Suppressor macrophage treated with lipopolysaccharide for 4 hours (primary cell): ENCODE measurements around the gene HPCAL4.
A peak's percentile ranks its signal among the peaks of the same experiment; 100 is the strongest.

Source experiments
- DNase-seq: peaks from one replicate; pipeline ENCODE4 v3.0.0-alpha.2; 2020

Gene HPCAL4

GRCh38 chr1:39691383-39692151 is at the start of gene HPCAL4:
Gene HPCAL4 (minus strand): TSS chr1:39691433. CDS start chr1:39684603, 6,830 bp downstream.
- peak; percentile 71 for DNase-seq

- peak; percentile 97 for DNase-seq
These were observed 47.6 kb upstream of the HPCAL4 start, which contains the start of gene PPIE for GRCh38 chr1:39738622-39739366. Gene PPIE (plus strand): TSS chr1:39738882. CDS start chr1:39738901, 19 bp downstream.

DNA sequence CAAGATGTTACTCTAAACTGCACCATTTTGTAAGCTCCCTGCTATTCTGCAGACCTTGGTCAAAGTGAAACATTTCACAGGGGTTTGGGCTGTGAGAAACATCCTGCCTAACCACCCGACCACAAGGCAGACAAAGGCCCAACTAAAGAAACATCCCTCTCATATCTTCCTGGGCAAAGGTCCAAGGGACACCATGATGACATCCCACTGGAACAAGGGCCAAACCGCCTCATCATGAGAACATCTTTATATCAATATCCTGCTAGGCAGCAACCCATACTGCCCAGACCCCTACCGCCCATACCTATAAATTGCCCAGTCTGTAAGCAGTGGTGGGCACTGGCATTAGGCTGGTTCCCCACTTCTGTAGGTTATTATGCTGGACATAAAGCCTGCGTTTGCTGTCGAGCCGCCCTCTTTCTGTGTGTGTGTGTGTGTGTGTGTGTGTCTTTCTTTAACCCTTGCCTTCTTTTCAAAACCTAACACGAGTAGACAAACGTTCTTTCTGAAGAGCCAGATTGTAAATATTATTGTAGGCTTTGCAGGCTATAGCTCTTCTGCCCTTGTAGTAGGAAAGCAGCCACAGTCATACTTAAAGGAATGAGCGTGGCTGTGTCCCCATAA is 46.4 kb upstream of the HPCAL4 start:
- DNase-seq: no peak

GRCh38 chr1:39735731-39736130 is 44.5 kb upstream of the HPCAL4 start:
- DNase-seq: no peak

- DNase-seq: no peak
These were observed 41.9 kb upstream of the HPCAL4 start for GRCh38 chr1:39733161-39733560.

GRCh38 chr1:39732730-39733129 is 41.5 kb upstream of the HPCAL4 start:
- DNase-seq: no peak

DNA sequence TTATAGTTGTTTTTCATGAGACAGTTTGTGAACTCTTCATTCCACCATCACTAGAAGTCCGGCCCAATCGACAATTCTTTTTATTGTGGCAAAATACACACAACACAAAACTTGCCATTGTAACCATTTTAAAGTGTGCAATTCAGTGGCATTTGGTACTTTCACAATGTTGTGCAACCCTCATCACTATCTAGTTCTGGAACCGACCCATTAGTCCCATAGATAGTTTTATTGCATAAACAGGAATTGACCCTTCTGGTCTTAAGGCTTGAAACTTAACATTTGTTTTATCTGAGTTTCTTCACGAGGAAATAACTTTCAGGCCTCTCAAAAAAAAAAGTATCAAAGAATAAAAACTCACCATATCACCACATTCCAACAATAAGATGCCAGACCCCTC is 38.6 kb upstream of the HPCAL4 start:
- DNase-seq: no peak

DNA sequence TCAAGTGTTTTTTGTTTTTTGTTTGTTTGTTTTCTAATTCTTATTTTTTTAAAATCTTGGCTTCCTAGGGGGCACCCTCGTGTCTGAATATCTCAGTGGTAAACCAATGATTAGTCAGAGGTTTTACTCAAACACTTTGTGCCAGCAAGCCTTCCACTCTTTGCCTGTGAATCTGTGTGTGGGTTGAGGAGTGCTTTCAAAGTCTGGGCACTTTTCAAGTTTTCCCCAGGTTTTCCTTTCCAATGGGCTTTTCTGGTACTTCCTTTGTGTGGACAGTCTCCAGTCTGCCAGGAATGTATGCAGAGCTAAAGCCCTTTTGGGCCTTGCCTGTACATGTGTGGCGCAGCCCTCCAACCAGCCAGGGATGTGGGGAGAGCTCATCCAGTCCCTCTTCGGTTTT is 37.8 kb upstream of the HPCAL4 start:
- no peak for DNase-seq

- no peak for DNase-seq
These were observed 36.7 kb upstream of the HPCAL4 start for GRCh38 chr1:39727932-39728317.

DNA sequence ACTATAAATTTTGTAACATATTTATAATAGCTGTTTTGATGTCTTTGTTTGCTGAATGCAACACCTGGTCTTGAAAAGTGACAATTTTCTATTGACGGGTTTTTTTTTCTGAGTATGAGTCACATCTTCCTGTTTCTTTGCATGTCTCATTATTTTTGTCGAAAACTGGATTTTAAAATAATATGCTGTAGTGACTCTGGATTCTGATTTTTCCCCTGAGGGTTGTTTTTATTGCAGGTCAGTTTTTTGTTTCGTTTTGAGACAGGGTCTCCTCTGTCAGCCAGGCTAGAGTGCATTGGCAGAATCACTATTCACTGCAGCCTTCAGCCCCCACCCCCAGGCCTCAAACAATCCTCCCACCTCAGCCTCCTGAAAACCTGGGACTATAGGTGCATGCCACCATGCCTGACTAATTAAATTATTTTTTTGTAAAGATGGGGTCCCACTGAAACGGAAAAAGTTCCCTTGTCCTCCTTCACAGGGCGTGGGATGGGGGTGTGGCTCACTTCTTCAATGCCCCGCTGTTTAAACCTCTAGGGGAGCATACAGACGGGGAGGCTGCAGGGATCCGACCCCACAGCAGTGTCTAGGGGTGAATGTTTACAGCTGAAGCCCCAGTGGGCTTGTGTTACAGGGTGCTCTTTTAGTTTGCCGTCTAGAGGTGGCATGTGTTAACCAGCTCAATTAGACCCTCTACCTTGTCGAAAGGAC is 36.1 kb upstream of the HPCAL4 start:
- DNase-seq: no peak

- DNase-seq: no peak
These were observed 35.4 kb upstream of the HPCAL4 start for GRCh38 chr1:39726600-39726999.

- DNase-seq: no peak
These were observed 31.3 kb upstream of the HPCAL4 start for GRCh38 chr1:39722495-39722894.

GRCh38 chr1:39721664-39722063 is 30.4 kb upstream of the HPCAL4 start:
- DNase-seq: no peak

DNA sequence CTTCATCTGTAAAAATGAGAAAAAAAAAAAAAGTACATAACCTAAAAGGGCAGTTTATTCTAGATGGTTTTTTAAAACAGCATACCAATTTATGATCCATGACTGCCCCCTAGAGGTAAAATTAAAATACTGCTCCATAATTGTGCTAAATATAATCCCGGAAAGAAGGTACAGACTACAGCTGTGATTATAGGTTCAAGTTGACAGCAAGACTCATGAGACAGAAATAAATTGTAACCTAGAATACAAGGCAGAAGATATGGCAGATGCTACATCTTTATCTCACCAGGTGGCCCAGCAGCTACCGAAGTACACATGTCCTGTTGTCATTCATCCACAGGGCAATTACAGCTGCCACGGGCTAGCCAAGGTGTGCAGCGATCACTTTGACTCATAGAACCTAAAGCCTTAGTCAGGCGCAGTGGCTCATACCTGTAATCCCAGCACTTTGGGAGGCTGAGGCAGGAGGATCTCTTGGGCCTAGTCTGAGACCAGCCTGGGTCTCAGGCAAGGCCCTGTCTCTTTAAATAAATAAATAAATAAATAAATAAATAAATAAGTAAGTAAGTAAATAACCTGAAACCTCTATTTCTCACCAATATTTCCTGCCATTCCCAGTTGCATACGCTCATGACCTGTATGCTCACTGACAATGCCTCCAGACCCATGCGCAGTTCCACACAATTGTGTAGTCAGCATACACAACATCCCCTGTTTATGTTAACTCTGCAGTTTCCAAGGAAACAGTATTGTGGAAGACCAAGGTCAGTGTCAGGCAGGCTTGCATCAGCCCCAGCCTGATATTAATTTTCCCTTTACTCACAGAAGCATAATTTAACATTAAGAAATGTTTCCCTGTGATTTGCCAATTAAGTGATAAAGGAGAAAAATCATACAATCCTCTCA is 29.1 kb upstream of the HPCAL4 start:
- DNase-seq: peak; percentile 81

DNA sequence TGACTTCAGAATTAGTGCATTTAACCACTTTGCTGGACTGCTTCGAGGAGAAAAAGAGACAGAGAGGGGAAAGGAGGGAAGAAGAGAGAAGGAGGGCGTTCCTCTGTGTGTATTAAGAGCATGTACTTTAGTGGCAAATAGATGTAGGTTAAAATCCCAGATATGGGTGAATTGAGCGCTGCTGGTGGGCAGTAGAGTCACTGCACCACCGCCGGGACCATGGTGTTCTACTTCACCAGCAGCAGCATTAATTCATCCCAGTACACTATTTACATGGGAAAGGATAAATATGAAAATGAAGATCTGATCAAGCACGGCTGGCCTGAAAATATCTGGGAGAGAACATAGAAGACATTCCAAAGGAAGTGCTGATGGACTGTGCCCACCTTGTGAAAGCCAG is 26.6 kb upstream of the HPCAL4 start:
- no peak for DNase-seq

DNA sequence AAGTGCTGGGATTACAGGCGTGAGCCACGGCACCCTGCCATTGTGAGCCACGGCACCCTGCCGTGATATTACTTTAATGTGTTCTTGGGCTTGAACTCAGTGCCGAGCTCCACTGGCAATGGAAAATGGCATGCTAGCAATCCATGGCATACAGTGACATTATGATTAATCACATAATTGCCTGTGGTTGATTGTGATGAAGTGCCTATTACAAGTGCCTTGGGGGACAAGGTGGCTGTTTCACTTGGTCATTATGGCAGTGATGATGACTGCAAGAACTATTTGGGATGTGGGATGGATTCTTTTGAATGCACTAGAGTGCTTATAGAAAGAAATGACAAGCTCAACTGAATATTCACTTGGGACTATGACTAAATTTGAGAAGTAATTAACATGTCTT is 22.3 kb upstream of the HPCAL4 start:
- no peak for DNase-seq

- no peak for DNase-seq
These were observed 20.7 kb upstream of the HPCAL4 start for GRCh38 chr1:39711966-39712340.

DNA sequence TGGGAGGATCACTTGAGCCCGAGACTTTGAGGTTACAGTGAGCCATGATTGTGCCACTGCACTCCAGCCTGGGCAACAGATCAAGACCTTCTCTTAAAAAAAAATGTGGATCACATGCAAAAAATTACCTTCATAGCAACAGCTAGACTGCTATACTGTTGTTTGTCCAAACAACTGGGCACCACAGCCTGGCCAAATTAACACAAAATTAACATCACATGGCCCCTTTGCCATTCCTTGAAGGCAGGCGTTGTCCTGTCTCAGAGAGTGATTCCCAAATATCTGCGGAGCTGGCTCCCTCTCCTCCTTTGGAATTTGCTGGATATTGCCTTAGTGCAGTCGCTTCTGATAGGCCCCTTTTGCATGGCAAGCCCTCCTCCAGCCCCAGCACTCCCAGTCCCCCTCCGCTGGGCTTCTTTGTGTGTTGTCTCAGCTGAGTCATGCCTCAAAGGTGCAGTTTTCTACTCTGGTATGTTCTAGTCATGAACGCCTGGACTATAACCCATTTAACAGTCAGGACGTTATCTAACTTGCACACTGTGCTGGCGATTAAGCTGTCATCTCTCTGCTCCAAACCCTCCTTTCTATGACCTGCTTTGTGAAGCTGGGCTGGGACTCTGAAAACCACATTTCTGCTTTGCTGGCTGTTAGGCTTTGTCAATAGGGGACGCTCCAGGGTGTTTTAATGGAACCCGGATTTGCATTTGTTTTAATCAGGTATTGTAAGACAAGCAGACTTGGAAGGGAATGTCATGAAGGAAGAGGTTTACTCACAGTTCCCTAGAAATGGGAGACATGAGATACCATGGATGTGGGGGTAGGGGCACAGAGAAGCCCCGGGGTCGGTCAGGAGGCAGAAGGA is 20.1 kb upstream of the HPCAL4 start:
- no peak for DNase-seq

DNA sequence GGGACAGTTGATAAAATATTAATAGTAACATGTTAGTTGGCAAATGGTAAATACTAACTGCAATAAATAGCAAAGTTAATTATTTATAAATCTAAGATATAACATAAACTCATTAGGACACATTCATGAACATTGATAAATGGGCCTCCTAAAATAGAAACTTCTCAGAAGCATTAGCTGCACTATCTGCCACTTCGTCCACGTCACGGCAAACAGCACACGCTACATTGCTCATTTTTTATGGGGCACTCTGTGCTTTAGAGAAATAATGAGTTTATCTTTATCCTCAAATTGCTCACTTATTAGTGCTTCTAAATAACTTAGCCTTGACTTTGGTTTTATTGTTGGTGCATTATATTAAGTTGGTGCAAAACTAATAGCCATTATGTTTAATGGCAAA is 16.3 kb upstream of the HPCAL4 start:
- DNase-seq: no peak

GRCh38 chr1:39704757-39705156 is 13.5 kb upstream of the HPCAL4 start:
- DNase-seq: no peak

DNA sequence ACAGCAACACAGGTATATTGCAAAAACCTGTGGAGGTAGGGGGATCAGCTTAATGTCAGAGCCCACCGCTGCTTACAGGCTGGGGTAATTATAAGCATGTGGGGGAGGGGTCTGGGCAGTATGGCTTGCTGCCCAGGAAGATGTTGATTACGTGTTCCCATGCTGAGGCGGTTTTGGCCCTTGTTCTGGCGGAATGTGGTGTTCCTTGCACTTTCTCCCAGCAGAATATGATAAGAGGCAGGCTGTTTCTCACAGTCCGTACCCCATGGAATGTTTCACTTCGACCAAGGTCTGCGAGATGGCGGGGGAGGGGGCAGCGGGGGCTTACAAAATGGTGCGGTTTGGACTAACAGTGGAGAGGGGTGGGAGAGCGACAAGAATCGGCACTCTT is 9.8 kb upstream of the HPCAL4 start:
- no peak for DNase-seq
